ENCODE measurements around the gene ELF4. TPM values are rescaled to one million over a fixed set of nuclear protein-coding genes. Genes with fewer than 3 reads are reported as not detected.
"Not testable (repeated sequence)": the region's sequence is repeated elsewhere in the genome, so short reads cannot be mapped to it uniquely, and the experiment has no call there.

The ELF4 gene
- total RNA-seq, 2 experiments from 2014 or later, result 28.0 to 28.2 TPM

DNA sequence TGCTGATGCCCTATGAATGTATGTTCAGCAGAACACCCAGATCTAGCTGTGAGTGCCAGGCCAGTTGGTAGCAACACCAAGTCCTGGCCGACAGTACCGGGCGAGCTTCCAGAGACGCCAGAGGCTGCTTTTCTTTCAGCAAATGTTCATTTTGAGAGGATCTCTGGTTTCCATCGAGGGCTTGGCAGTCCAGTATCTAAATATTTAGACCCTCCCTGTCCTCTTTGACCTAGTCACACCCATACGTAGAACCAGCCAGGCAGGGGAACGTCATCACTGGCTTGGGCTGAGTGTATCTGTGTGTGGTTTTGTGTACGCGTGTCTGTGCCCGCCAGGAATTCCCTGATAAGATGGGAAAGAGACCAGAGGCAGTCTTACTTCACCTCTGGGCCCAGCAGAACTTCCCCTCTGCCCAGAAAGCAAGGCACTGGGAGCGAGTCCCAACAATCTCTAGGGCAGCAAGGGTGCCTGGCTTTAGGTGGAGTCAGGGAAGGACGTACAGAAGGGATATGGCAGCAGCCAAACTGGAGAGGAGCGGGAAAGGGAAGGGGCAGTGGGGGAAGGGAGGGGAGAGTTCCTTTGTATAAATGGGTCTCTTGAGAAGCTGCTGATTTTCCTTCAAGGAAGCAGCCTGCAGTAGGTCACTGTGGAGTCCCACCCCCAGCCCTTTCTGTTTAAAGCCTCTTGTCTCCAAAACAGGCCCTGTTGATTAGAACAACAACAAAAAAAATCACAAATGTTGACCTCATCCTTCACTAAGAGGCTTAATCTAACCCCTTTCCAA, 15.0 kb upstream of the ELF4 start:
- Mint-ChIP-seq H3K27ac (no peak overlapping the region), H3K36me3 (peaks cover 12% of the 10 kb centered on the region), H3K4me3 (no peak overlapping the region), H3K27me3 (no peaks in the 10 kb centered on the region), H3K9me3 (no peaks in the 10 kb centered on the region), H3K4me1 (ENCODE audit: low read depth) (peaks cover 2% of the 10 kb centered on the region)
- ChIA-PET POLR2A (no interaction called here), CTCF (no interaction called here)
- DNase-seq, result no peak
- intact Hi-C loops (cut with micrococcal nuclease), result no loop called here

DNA sequence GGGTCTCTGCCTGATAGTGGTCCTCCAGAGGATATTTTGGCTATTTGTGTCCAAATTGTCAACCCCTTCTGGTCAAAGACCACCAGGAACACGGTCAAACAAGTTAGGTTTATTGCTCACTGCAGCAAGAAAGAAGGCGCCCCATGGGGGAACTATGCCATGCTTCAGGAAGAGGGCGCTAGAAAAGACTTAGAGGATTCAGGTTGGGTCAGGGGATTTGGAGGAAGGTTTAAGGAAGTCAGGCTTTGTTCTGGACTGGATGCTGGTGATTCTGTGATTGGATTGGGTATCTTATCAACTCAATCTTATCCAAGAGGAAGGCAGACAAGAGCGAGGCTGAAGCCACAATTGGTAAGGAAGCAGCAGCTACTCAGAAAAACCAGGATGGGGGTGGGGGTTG, 14.3 kb upstream of the ELF4 start:
- no peak overlapping the region for H3K27ac Mint-ChIP-seq

DNA sequence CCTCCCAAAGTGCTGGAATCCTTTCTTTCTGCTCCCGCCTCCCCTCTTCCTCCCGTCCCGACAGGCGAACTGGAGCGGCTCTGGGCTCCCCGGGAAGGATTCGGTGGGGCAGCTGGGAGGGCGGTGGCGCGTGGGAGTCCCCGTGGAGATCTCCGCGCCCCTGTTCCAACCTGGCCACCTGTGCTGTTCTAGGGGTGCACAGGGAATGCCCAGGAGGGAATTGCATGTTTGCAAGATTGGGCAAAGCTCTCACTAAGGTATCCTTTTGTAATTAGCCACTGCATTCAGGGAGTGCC, 11.2 kb upstream of the ELF4 start:
- H3K27ac Mint-ChIP-seq, result no peak overlapping the region
- no peaks in the 10 kb centered on the region for H3K9me3 Mint-ChIP-seq
- POLR2A ChIA-PET, result interaction anchor here (0.6 to 2.4 kb wide), 3 partner anchors 12 to 41 kb away, joined by 3 to 17 read pairs (median 4); partner anchors contain the start of gene ELF4
- CTCF ChIA-PET, result interaction anchor here (0.8 to 8.0 kb wide), 11 partner anchors 11 to 89 kb away, joined by 3 to 125 read pairs (median 6); no protein-coding TSS in a partner anchor
- no peak for DNase-seq
- intact Hi-C loops (cut with micrococcal nuclease), result loop anchor here (2.0 kb wide), 1 partner anchor 29 kb away; no protein-coding TSS in a partner anchor
- H3K4me3 Mint-ChIP-seq, result no peak overlapping the region
- H3K27me3 Mint-ChIP-seq, result no peaks in the 10 kb centered on the region
- peaks cover 3% of the 10 kb centered on the region for H3K36me3 Mint-ChIP-seq
- H3K4me1 Mint-ChIP-seq (ENCODE audit: low read depth), result peaks cover 24% of the 10 kb centered on the region

More for the DNA sequence above, 14.3 kb upstream of the ELF4 start:
- peaks cover 12% of the 10 kb centered on the region for H3K36me3 Mint-ChIP-seq
- no peak for DNase-seq
- POLR2A ChIA-PET, result no interaction called here
- H3K27me3 Mint-ChIP-seq, result no peaks in the 10 kb centered on the region
- CTCF ChIA-PET, result no interaction called here
- H3K9me3 Mint-ChIP-seq, result no peaks in the 10 kb centered on the region
- no peak overlapping the region for H3K4me3 Mint-ChIP-seq
- peaks cover 9% of the 10 kb centered on the region for H3K4me1 Mint-ChIP-seq (ENCODE audit: low read depth)
- intact Hi-C loops (cut with micrococcal nuclease), result no loop called here

DNA sequence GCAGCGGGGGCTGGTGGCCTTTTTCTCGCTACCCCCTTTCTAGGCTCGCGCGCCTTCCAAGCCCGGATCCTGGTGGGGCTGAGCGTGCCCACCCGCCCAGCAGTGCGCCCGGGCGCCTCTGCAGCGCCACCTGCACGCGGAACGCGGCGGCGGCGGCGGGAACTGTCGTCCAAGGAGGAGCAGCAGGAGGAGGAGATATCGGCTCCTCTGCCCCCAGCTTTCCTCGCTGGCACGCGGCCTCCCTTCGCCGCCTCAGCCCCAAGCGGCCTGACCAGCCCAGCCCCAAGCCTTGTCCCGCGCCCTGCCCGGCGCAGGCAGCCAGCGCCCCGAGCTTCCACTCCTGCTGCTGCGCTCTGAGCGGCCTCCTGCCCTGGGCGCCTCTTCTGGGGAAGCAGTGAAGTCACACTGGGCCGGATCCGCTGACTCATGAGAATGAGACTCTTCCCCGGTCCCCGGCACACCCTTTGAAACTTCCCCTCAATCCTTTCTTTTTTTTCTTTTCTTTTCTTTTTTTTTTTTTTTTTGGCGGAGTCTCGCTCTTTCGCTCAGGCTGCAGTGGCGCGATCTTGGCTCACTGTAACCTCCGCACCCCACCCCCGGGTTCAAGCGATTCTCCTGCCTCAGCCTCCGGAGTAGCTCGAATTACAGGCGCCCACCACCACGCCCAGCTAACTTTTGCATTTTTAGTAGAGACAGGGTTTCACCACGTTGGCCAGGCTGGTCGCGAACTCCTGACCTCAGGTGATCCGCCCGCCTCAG, 10.6 kb upstream of the ELF4 start:
- H3K27ac Mint-ChIP-seq, result peak overlapping the region; percentile 74
- POLR2A ChIA-PET, result interaction anchor here (1.0 to 2.4 kb wide), 3 partner anchors 11 to 45 kb away, joined by 3 to 17 read pairs (median 4); partner anchors contain the start of genes AIFM1 and ELF4
- intact Hi-C loops (cut with micrococcal nuclease), result loop anchor here (1.0 to 2.0 kb wide), 2 partner anchors 28 to 39 kb away; no protein-coding TSS in a partner anchor
- H3K36me3 Mint-ChIP-seq, result peaks cover 3% of the 10 kb centered on the region
- H3K4me3 Mint-ChIP-seq, result peak overlapping the region; percentile 64
- H3K27me3 Mint-ChIP-seq, result no peaks in the 10 kb centered on the region
- DNase-seq, result peak; percentile 76
- H3K4me1 Mint-ChIP-seq (ENCODE audit: low read depth), result peaks cover 24% of the 10 kb centered on the region
- no peaks in the 10 kb centered on the region for H3K9me3 Mint-ChIP-seq
- CTCF ChIA-PET, result interaction anchor here (0.8 to 8.0 kb wide), 13 partner anchors 9 to 90 kb away, joined by 3 to 125 read pairs (median 4); no protein-coding TSS in a partner anchor

DNA sequence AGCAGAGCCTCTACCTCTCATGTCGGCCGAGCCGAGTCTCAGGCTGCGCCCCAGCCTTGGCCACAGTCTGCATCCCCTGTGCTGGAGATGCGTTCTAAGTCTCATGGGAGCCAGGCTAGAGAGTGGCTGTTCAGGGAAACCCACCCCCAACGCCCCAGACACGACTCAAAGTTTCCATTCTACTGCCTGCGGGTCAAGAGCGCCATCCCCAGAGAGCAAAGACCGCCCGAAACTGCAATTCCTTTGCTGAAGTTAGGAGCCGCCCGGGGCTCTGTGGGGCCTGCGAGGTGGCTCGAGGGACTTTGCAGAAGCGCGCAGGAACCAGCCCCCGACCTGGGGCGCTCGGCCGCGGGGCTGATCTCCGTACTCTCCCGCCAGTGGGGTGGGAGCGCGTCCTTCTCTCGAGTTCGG, 10.0 kb upstream of the ELF4 start:
- Mint-ChIP-seq H3K27me3 (no peaks in the 10 kb centered on the region), H3K4me3 (peak overlapping the region; percentile 64), H3K4me1 (ENCODE audit: low read depth) (peaks cover 26% of the 10 kb centered on the region), H3K36me3 (peaks cover 3% of the 10 kb centered on the region), H3K9me3 (no peaks in the 10 kb centered on the region), H3K27ac (peak overlapping the region; percentile 49)
- intact Hi-C loops (cut with micrococcal nuclease), result loop anchor here (1.0 to 2.0 kb wide), 2 partner anchors 28 to 38 kb away; no protein-coding TSS in a partner anchor
- POLR2A ChIA-PET, result interaction anchor here (0.7 to 2.4 kb wide), 4 partner anchors 10 to 46 kb away, joined by 3 to 17 read pairs (median 4); partner anchors contain the start of genes AIFM1 and ELF4
- DNase-seq, result peak; percentile 39
- CTCF ChIA-PET, result interaction anchor here (0.9 to 8.0 kb wide), 14 partner anchors 8 to 50 kb away, joined by 3 to 125 read pairs (median 4); no protein-coding TSS in a partner anchor

DNA sequence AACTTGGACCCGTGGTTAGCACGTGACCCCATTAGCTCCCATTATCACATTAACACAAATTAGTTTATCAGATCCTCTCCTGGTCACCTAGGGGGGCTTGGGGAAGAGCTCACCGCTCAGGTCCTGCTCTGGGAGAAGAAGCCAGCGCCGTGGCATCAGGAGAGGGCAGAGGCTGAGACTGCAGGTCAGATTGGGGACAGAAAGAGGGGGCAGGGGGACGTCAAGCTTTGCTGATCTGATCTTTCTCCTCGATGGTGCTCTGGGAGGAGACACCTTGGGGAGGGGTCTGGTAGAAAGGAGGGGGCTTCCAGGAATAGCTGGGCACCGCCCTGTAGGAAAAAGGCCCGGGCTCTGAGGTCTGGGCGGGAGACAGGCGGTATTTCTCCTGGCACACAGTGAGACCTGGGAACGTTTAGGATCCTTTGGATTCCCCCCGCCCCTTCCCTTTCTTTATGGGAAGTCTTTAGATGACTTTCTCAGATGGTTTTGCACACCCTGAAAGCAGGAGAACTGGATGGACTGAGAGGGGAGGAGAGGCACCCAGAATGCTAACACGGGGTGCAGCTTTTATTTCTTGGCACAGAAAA, 9.1 kb upstream of the ELF4 start:
- H3K27ac Mint-ChIP-seq, result peak overlapping the region; percentile 60
- no peaks in the 10 kb centered on the region for H3K27me3 Mint-ChIP-seq
- no peak overlapping the region for H3K4me3 Mint-ChIP-seq
- no peaks in the 10 kb centered on the region for H3K9me3 Mint-ChIP-seq
- peaks cover 33% of the 10 kb centered on the region for H3K4me1 Mint-ChIP-seq (ENCODE audit: low read depth)
- intact Hi-C loops (cut with micrococcal nuclease), result no loop called here
- ChIA-PET CTCF (interaction anchor here (0.7 to 8.0 kb wide), 9 partner anchors 10 to 72 kb away, joined by 3 to 125 read pairs (median 3); partner anchors contain the start of gene AIFM1), POLR2A (interaction anchor here (0.6 to 0.9 kb wide), 3 partner anchors 34 to 96 kb away, joined by 3 read pairs; no protein-coding TSS in a partner anchor)
- no peak for DNase-seq
- H3K36me3 Mint-ChIP-seq, result peaks cover 2% of the 10 kb centered on the region

DNA sequence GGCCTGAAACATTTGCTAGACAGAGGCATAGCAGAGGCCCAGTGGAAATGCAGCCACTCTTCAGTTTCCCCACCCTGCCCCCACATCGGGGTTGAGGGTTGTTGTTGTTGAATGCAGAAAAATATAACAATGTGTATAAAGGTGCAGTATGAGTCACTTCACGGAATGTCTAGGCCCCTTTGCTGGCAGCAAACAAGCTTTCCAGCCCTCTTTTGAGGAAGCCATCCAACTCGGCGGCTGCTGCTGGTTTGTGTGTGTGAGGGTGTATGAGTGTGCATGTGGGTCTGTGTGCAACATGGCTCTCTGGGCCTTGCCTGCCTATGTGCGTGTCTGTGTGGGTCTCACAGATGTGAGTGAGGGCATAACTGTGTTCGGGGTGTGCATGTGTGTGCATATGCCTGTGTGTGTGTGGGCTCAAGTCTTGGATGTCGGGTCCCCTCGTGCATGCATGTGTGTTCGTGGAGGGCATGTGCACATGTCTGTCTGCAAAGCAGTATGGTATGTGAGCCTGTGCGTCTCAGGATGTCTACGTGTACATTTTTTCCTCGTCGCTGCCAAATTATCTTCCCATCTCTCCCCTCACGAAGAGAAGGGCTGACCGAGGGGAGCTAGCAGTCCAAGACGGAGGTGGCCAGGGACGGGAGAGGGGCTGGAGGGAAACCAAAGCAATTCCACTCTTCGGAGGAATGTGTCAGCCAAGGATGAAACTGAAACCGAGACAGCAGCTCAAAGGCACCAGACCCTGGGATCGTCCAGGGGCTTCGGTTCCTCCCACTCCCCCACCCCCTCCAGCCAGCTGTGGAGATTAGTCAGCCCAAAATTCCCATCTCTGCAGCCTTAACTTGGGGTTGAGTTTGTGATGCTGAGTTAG, 8.4 kb upstream of the ELF4 start:
- DNase-seq, result peak; percentile 45
- Mint-ChIP-seq H3K27me3 (no peaks in the 10 kb centered on the region), H3K27ac (peak overlapping the region; percentile 60), H3K4me3 (no peak overlapping the region), H3K36me3 (peaks cover 2% of the 10 kb centered on the region), H3K4me1 (ENCODE audit: low read depth) (peaks cover 39% of the 10 kb centered on the region), H3K9me3 (no peaks in the 10 kb centered on the region)
- CTCF ChIA-PET, result interaction anchor here (0.7 to 8.0 kb wide), 6 partner anchors 10 to 73 kb away, joined by 3 to 125 read pairs (median 4); no protein-coding TSS in a partner anchor
- intact Hi-C loops (cut with micrococcal nuclease), result no loop called here
- POLR2A ChIA-PET, result interaction anchor here (0.9 kb wide), 1 partner anchor 33 kb away, joined by 3 read pairs; no protein-coding TSS in a partner anchor

DNA sequence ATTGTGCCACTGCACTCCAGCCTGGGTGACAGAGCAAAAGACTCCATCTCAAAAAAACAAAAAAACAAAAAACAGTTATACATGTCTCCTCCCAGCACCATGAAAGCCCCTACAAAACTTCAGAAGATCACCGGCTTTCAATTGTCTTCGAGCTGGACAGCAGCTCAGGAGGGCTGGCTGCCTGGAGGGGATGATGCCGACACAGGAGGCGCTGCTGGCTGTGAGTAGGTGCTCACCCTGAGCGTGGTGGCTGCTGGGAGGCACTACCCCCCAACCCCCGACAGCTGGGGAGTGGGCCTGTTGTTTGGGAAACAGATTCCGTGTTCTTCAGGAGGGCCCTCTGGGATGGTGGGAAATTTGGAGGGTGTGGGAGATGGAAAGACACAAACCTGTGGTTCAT, 6.9 kb upstream of the ELF4 start:
- no peak overlapping the region for H3K27ac Mint-ChIP-seq
- ChIA-PET CTCF (interaction anchor here (8.0 kb wide), 1 partner anchor 36 kb away, joined by 125 read pairs; no protein-coding TSS in a partner anchor), POLR2A (no interaction called here)
- no peak for DNase-seq
- H3K36me3 Mint-ChIP-seq, result no peaks in the 10 kb centered on the region
- H3K9me3 Mint-ChIP-seq, result no peaks in the 10 kb centered on the region
- H3K27me3 Mint-ChIP-seq, result no peaks in the 10 kb centered on the region
- H3K4me3 Mint-ChIP-seq, result no peak overlapping the region
- intact Hi-C loops (cut with micrococcal nuclease), result no loop called here
- H3K4me1 Mint-ChIP-seq (ENCODE audit: low read depth), result peaks cover 39% of the 10 kb centered on the region

DNA sequence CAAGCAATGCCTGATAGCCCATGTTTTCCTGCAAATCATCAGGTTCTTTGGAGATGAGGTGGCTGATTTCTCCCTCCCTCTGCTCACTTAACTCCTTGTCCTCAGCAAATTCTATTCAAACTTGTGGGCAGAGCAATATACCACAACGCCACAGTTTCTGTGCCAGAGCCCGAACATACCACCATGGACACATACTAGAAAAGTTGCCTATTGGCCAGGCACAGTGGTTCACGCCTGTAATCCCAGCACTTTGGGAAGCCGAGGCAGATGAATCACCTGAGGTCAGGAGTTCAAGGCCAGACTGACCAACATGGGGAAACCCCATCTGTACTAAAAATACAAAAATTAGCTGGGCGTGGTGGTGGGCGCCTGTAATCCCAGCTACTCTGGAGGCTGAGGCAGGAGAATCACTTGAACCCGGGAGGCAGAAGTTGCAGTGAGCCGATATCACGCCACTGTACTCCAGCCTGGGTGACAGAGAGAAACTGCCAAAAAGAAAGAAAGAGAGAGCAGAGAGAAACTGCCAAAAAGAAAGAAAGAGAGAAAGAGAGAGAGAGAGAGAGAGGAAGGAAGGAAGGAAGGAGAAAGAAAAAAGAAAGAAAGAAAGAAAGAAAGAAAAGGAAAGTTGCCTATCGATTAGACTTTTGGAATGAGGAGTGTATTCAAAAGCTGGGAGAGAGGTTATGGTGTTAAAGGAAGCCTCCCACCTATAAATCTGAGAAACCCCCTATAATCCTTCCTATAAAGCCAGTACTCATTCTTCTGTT, 5.0 kb upstream of the ELF4 start:
- H3K4me3 Mint-ChIP-seq; H3K9me3 Mint-ChIP-seq; POLR2A ChIA-PET; H3K27me3 Mint-ChIP-seq; intact Hi-C loops (cut with micrococcal nuclease); H3K27ac Mint-ChIP-seq; H3K36me3 Mint-ChIP-seq: not testable (repeated sequence)
- DNase-seq, result peak; percentile 22
- peaks cover 38% of the 10 kb centered on the region for H3K4me1 Mint-ChIP-seq (ENCODE audit: low read depth)
- CTCF ChIA-PET, result interaction anchor here (0.6 to 8.0 kb wide), 2 partner anchors 34 to 170 kb away, joined by 3 to 125 read pairs; no protein-coding TSS in a partner anchor

DNA sequence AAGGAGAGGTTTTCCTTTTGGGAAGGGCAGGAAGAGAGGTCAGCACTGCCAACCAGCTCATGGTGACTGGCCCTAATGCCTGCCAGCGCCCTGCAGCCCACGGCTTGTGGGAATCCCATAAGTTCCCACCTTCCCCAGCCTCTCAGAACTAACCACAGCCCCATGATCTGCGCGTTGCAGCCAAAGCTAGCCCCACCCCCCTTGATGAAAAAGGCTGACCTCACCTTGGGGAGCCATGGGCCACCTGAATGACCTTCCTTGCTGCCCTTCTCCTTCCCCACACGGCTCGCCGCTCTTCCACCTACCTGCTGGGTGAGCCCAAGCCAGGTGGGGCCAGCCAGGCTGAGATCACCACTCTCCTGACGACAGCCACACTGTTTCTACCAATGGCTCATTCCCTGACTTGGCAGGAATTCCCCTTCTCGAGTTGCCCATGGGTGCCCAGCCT, 3.9 kb upstream of the ELF4 start:
- H3K36me3 Mint-ChIP-seq, result peaks cover 3% of the 10 kb centered on the region
- intact Hi-C loops (cut with micrococcal nuclease), result no loop called here
- peaks cover 27% of the 10 kb centered on the region for H3K4me1 Mint-ChIP-seq (ENCODE audit: low read depth)
- no peak overlapping the region for H3K27ac Mint-ChIP-seq
- no peaks in the 10 kb centered on the region for H3K27me3 Mint-ChIP-seq
- CTCF ChIA-PET, result no interaction called here
- H3K4me3 Mint-ChIP-seq, result no peak overlapping the region
- POLR2A ChIA-PET, result no interaction called here
- H3K9me3 Mint-ChIP-seq, result no peaks in the 10 kb centered on the region
- DNase-seq, result no peak
